ENCODE data around the gene ABCA3. TPM values are rescaled to one million over a fixed set of nuclear protein-coding genes. Genes with fewer than 3 reads are reported as not detected.

The ABCA3 gene
- polyA plus RNA-seq, 1 experiment, result 3.8 TPM

DNA sequence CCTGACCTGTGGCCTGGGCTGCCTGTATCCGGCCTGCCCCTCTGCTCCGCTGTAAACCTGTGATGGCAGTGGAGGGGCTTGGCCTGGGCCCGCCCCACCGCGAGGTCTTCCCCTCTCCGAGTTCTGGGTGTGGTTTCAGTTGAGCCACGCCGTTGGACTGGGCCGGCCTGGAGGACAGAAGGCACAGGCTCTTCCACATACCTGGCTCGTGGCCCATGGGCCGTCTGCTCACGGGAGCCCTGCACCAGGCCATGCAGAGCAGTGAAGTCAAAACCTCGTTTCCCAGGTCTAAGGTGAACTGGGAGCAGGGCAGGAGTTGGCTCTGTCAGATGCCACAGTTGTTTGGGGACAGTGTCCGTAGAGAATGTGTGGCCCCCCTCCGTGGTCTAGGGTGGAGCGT, 67.0 kb downstream of the ABCA3 start:
- DNase-seq (ENCODE audit: low read depth), result no peak
- ChIA-PET POLR2A (no interaction called here), CTCF (interaction anchor here (0.8 kb wide), 1 partner anchor 12 kb away, joined by 3 read pairs; no protein-coding TSS in a partner anchor)
- Histone ChIP-seq H3K36me3 (ENCODE audit: control insufficient read depth, insufficient read depth, low read length) (no peaks in the 10 kb centered on the region), H3K4me3 (ENCODE audit: low read depth, low read length) (no peak overlapping the region), H3K27me3 (ENCODE audit: control insufficient read depth, insufficient read depth, low read length) (no peaks in the 10 kb centered on the region)
- TF ChIP-seq, protein P1, sequence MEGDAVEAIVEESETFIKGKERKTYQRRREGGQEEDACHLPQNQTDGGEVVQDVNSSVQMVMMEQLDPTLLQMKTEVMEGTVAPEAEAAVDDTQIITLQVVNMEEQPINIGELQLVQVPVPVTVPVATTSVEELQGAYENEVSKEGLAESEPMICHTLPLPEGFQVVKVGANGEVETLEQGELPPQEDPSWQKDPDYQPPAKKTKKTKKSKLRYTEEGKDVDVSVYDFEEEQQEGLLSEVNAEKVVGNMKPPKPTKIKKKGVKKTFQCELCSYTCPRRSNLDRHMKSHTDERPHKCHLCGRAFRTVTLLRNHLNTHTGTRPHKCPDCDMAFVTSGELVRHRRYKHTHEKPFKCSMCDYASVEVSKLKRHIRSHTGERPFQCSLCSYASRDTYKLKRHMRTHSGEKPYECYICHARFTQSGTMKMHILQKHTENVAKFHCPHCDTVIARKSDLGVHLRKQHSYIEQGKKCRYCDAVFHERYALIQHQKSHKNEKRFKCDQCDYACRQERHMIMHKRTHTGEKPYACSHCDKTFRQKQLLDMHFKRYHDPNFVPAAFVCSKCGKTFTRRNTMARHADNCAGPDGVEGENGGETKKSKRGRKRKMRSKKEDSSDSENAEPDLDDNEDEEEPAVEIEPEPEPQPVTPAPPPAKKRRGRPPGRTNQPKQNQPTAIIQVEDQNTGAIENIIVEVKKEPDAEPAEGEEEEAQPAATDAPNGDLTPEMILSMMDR (IDR thresholded peaks at IDR 0.05; ENCODE audit: insufficient read depth, low read depth, low read length), result no peak

DNA sequence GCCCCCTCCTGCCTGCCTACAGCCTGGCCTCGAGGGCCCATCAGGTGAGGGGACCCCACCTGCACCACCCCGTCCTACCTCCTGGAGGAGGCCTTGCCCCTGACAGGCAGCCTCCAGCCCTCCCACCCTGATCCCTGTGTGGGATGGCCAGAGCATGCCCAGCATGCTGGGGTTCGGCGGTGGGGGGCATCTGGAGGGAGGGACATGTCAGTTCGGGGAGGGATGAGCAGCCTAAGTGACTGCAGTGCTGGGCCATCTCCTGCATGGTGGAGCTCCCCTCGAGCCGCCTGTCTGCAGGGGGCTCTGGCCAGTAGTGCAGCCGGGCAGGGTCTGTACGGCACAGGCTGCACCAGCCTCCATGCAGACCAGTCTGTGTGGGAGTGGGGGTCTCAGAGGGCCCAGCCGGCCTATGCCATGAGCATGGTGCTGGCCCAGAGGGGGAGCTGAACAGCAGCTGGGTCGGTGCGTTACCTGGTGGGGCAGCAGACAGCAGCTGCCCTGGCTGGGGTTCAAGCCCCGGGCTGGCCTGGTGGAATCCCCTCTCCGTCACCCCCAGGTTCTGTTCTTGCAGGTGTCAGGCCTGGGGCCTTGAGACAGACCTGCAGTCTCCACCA, 68.6 kb downstream of the ABCA3 start:
- ChIA-PET POLR2A (no interaction called here), CTCF (no interaction called here)
- TF ChIP-seq, protein P1 (IDR thresholded peaks at IDR 0.05; ENCODE audit: insufficient read depth, low read depth, low read length), result no peak
- H3K4me3 ChIP-seq (ENCODE audit: low read depth, low read length), result no peak overlapping the region
- no peaks in the 10 kb centered on the region for H3K36me3 ChIP-seq (ENCODE audit: control insufficient read depth, insufficient read depth, low read length)
- no peaks in the 10 kb centered on the region for H3K27me3 ChIP-seq (ENCODE audit: control insufficient read depth, insufficient read depth, low read length)
- DNase-seq (ENCODE audit: low read depth), result no peak

DNA sequence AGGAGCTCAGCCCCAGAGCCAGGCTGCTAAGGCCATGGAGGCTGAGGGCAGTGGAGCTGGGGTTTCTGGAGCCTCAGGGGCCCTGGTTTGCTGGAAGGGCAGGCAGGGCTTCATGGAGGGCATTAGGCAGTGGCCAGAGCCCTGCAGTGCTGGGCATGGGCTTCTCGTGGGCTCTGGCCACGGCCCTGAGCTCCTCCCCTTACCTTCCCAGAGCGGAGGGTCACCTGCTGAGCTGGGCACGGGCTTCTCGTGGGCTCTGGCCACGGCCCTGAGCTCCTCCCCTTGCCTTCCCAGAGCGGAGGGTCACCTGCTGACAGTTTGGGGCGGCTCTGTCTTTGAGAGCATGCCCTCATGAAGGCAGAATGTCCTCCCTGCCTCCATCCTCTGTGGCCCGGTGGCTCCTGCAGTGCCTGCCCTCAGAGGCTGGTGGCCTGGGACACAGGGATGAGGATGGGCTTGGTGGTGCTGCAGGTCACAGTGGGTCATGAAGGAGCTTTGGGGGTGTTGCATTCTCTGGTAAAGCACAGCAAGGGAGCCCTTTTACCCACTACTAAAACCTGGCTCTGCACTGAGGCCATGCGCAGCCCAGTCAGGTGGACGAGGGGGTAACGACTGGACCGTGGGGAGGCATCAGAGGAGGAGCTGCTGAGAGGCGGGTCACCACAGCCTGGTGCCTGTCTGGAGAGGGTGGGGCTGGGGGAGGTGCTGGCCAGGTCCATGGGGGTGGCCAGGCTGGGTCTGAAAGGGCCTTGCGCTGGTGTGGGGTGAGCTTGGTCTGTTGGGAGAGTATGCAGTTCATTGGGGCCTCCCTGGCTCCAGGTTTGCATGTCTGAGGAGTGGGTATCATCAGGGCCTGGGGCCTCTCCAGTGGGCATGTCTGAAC, 69.7 kb downstream of the ABCA3 start:
- TF ChIP-seq, protein P1 (IDR thresholded peaks at IDR 0.05; ENCODE audit: insufficient read depth, low read depth, low read length), result no peak
- ChIA-PET POLR2A (no interaction called here), CTCF (interaction anchor here (0.9 to 1.5 kb wide), 3 partner anchors 10 to 231 kb away, joined by 3 to 4 read pairs (median 3); no protein-coding TSS in a partner anchor)
- no peaks in the 10 kb centered on the region for H3K27me3 ChIP-seq (ENCODE audit: control insufficient read depth, insufficient read depth, low read length)
- H3K36me3 ChIP-seq (ENCODE audit: control insufficient read depth, insufficient read depth, low read length), result peaks cover 2% of the 10 kb centered on the region
- DNase-seq (ENCODE audit: low read depth), result no peak
- no peak overlapping the region for H3K4me3 ChIP-seq (ENCODE audit: low read depth, low read length)

- ChIA-PET CTCF (interaction anchor here (0.9 to 1.5 kb wide), 3 partner anchors 11 to 232 kb away, joined by 3 to 4 read pairs (median 3); no protein-coding TSS in a partner anchor), POLR2A (no interaction called here)
- TF ChIP-seq, protein P1 (IDR thresholded peaks at IDR 0.05; ENCODE audit: insufficient read depth, low read depth, low read length), result no peak
- no peak for DNase-seq (ENCODE audit: low read depth)
- H3K36me3 ChIP-seq (ENCODE audit: control insufficient read depth, insufficient read depth, low read length), result peaks cover 2% of the 10 kb centered on the region
- H3K27me3 ChIP-seq (ENCODE audit: control insufficient read depth, insufficient read depth, low read length), result no peaks in the 10 kb centered on the region
- H3K4me3 ChIP-seq (ENCODE audit: low read depth, low read length), result no peak overlapping the region
Measured at GRCh38 chr16:2270070-2270462, 70.5 kb downstream of the ABCA3 start.
